OCI-LY3 (cell line): ENCODE data around the gene PFKL.

ENCODE experiments used
- H2AFZ ChIP-seq: fragments of 200-600, 300-600 bp; shearing (Covaris generic); 2 replicates; pipeline ENCODE4 v1.6.0; 2014; ENCODE audit warnings: antibody characterized with exemption, low read depth, low read length
- H3K27ac ChIP-seq: fragments of 200-600, 300-600 bp; sonication (generic); 2 replicates; pipeline ENCODE4 v1.5.1; 2014; ENCODE audit warnings: mild to moderate bottlenecking, low read length, moderate library complexity, mixed read lengths
- H3K27me3 ChIP-seq: fragments of 200-600, 300-600 bp; sonication (generic); 2 replicates; pipeline ENCODE4 v1.6.1; 2014; ENCODE audit warnings: low read depth, low read length, mixed read lengths
- H3K36me3 ChIP-seq: fragments of 200-600, 300-600 bp; sonication (generic); replicated peaks from 2 replicates; pipeline ENCODE3; 2014; ENCODE audit warnings: low read depth, low read length, mixed read lengths
- H3K4me1 ChIP-seq: fragments of 300-600, 200-600 bp; sonication (generic); 2 replicates; pipeline ENCODE4 v1.6.1; 2014; ENCODE audit warnings: low read length, mixed read lengths
- H3K4me2 ChIP-seq: fragments of 200-600, 300-600 bp; sonication (generic); 2 replicates; pipeline ENCODE4 v1.6.1; 2014; ENCODE audit warnings: low read length, mixed read lengths
- H3K4me3 ChIP-seq: fragments of 300-600, 200-600 bp; sonication (generic); 2 replicates; pipeline ENCODE4 v1.5.1; 2014; ENCODE audit warnings: antibody characterized with exemption, mild to moderate bottlenecking, low read length, moderate library complexity
- H3K79me2 ChIP-seq: fragments of 300-600, 200-600 bp; shearing (Covaris generic); 2 replicates; pipeline ENCODE4 v1.6.1; 2014; ENCODE audit warnings: mild to moderate bottlenecking, low read length, mixed read lengths
- H3K9ac ChIP-seq: fragments of 300-600, 200-600 bp; shearing (Covaris generic); 2 replicates; pipeline ENCODE4 v1.6.0; 2014; ENCODE audit warnings: mild to moderate bottlenecking, low read length, moderate library complexity
- H3K9me3 ChIP-seq: fragments of 200-600, 300-600 bp; shearing (Covaris generic); 2 replicates; pipeline ENCODE4 v1.6.1; 2014; ENCODE audit warnings: low read length, mixed read lengths; ENCODE audit not compliant: insufficient read depth
- H4K20me1 ChIP-seq: fragments of 200-600, 300-600 bp; sonication (generic); 2 replicates; pipeline ENCODE4 v1.6.1; 2016; ENCODE audit warnings: low read length, mixed read lengths; ENCODE audit not compliant: insufficient read depth
- CTCF ChIP-seq: fragments of 200-600, 300-600 bp; sonication (generic); IDR thresholded peaks from 2 replicates; pipeline ENCODE4 v1.5.1; 2014; ENCODE audit warnings: antibody characterized with exemption, low read length, low read depth
- EZH2phosphoT487 ChIP-seq: fragments of 200-600 bp; shearing (Covaris generic); IDR thresholded peaks from 2 replicates; pipeline ENCODE4 v1.6.1; 2018; ENCODE audit warnings: antibody characterized with exemption, mixed run types, low read depth

Gene PFKL

GRCh38 chr21:44299458-44300261 is at the start of gene PFKL:
PFKL (plus strand) TSS chr21:44300053; CDS start chr21:44300106, 53 bp downstream.
- no peaks in the 10 kb centered on the region for H3K27me3 ChIP-seq
- H3K4me1 ChIP-seq, result peaks cover 60% of the 10 kb centered on the region
- H3K27ac ChIP-seq, result peak within 1 kb of the TSS; percentile 89
- H3K36me3 ChIP-seq, result peaks cover 5% of the 10 kb centered on the region
- H3K9me3 ChIP-seq, result no peaks in the 10 kb centered on the region
- peak within 1 kb of the TSS; percentile 96 for H3K4me2 ChIP-seq
- peak within 1 kb of the TSS; percentile 92 for H3K4me3 ChIP-seq
- H3K9ac ChIP-seq, result peak within 1 kb of the TSS; percentile 84
- TF ChIP-seq CTCF (no peak), EZH2phosphoT487 (no peak)
- H4K20me1 ChIP-seq, result peaks cover 36% of the 10 kb centered on the region
- peaks cover 38% of the 10 kb centered on the region for H3K79me2 ChIP-seq
- peak within 1 kb of the TSS; percentile 57; the same call in 1 of the 2 replicates for H2AFZ ChIP-seq

- H3K27ac ChIP-seq, result no peak overlapping the region
- no peak for TF ChIP-seq CTCF
- TF ChIP-seq EZH2phosphoT487, result no peak
Measured at GRCh38 chr21:44253832-44254710, 45.8 kb upstream of the PFKL start.

GRCh38 chr21:44255511-44255981 is 44.3 kb upstream of the PFKL start:
- H3K79me2 ChIP-seq, result no peaks in the 10 kb centered on the region
- H3K9ac ChIP-seq, result no peak overlapping the region
- H3K27me3 ChIP-seq, result no peaks in the 10 kb centered on the region
- H3K4me3 ChIP-seq, result no peak overlapping the region
- H3K4me1 ChIP-seq, result no peaks in the 10 kb centered on the region
- no peaks in the 10 kb centered on the region for H4K20me1 ChIP-seq
- H3K4me2 ChIP-seq, result no peak overlapping the region
- no peaks in the 10 kb centered on the region for H3K36me3 ChIP-seq
- no peak for TF ChIP-seq EZH2phosphoT487
- no peak for TF ChIP-seq CTCF
- no peak overlapping the region for H2AFZ ChIP-seq
- no peak overlapping the region for H3K27ac ChIP-seq
- H3K9me3 ChIP-seq, result no peaks in the 10 kb centered on the region

More at GRCh38 chr21:44253832-44254710, 45.8 kb upstream of the PFKL start:
- H3K9ac ChIP-seq, result no peak overlapping the region
- H3K4me2 ChIP-seq, result no peak overlapping the region
- no peak overlapping the region for H3K4me3 ChIP-seq
- H3K36me3 ChIP-seq, result no peaks in the 10 kb centered on the region
- no peaks in the 10 kb centered on the region for H3K9me3 ChIP-seq
- no peaks in the 10 kb centered on the region for H3K4me1 ChIP-seq
- no peak overlapping the region for H2AFZ ChIP-seq
- H3K79me2 ChIP-seq, result no peaks in the 10 kb centered on the region
- H4K20me1 ChIP-seq, result no peaks in the 10 kb centered on the region
- no peaks in the 10 kb centered on the region for H3K27me3 ChIP-seq
